Ovary (tissue), 3 donors: Measurements from ENCODE around the gene NME2.

Source experiments
- CTCF ChIP-seq, 3 donors: fragments of 450-650 bp in 2 of 3; fragments of 200-600 bp in 1 of 3; IDR thresholded peaks; one replicate each; pipeline versions ENCODE4 v1.5.1 to v1.8.0; 2016 to 2022; ENCODE audit warnings: antibody characterized with exemption in 3 of 3, mild to moderate bottlenecking in 1 of 3
- EP300 ChIP-seq: sonication (generic); formaldehyde crosslinking; IDR thresholded peaks from one replicate; pipeline ENCODE4 v1.6.1; 2017; ENCODE audit warnings: antibody characterized with exemption
- POLR2A ChIP-seq: fragments of 450-650 bp; IDR thresholded peaks from one replicate; pipeline ENCODE4 v1.6.1; 2017; ENCODE audit warnings: antibody characterized with exemption, mild to moderate bottlenecking, moderate library complexity
- donor health status: DM: no; HTN: no; CAD: no.

DNA sequence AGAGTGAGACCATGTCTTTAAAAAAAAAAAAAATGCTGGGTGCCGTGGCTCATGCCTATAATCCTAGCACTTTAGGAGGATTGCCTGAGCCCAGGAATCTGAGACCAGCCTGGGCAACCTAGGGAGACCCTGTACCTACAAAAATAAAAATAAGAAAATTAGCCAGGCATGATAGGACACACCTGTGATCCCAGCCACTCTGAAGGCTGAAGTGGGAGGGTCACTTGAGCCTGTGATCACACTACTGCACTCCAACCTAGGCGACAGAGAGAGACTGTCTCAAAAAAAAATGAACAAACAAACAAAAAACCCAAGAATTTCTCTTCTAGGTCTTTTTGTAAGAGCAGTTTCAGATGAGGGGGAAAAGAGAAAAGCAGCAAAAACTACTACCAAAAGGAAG, 34.6 kb downstream of the NME2 start:
- no peak for TF ChIP-seq CTCF (IDR thresholded peaks at IDR 0.05)
- no peak for TF ChIP-seq POLR2A
- no peak for TF ChIP-seq EP300
